HepG2 (cell line): ENCODE results near the gene RSPH9. TPM values are rescaled to one million over a fixed set of nuclear protein-coding genes. Genes with fewer than 3 reads are reported as not detected.

Experiments used
- ATAC-seq: fragments of 200-7000 bp; cut with Tn5 transposase; 3 replicates; pipeline ENCODE4 v1.9.1; 2020; ENCODE audit warnings: mild to moderate bottlenecking, moderate library complexity
- BruUV-seq: library from RNA; stranded (reverse); fragments of 400-500 nt; replicated peaks from 2 replicates; lab custom pipeline; 2021; lab: Mats Ljungman, UMichigan
- CTCF ChIA-PET: fragments of 300-600 bp; formaldehyde crosslinking; extraction: SDS; loops from one replicate; lab custom pipeline; 2021; ENCODE audit warnings: low total read pairs, inconsistent platforms, low intra/inter-chr PET ratio; lab: Yijun Ruan, JAX
- POLR2A ChIA-PET: fragments of 350-600 bp; sonication (Branson Sonifier 250); formaldehyde crosslinking; loops from one replicate; lab custom pipeline; 2020; ENCODE audit warnings: antibody characterized with exemption, inconsistent platforms; lab: Yijun Ruan, JAX
- DNase-seq: peaks from one replicate; pipeline ENCODE4 v3.0.0-alpha.2; 2015; ENCODE audit warnings: low spot score
- FAIRE-seq: peaks from 3 replicates; lab custom pipeline; 2011; peaks lifted over from hg19 to GRCh38; lab: Jason Lieb, UNC
- H2AFZ ChIP-seq: one replicate; pipeline ENCODE4 v1.6.1; 2011; ENCODE audit warnings: low read length, inconsistent platforms
- H3K27ac ChIP-seq: fragments of 300-600 bp; 3 replicates; pipeline ENCODE4 v1.8.0; 2011; ENCODE audit warnings: mixed run types, mild to moderate bottlenecking, mixed read lengths, low read length, inconsistent platforms; ENCODE audit not compliant: insufficient read depth; ENCODE audit errors: extremely low read length
- H3K27me3 ChIP-seq, 2 experiments: fragments of 200-600 bp in 1 of 2; 2 replicates in 1 of 2; 3 replicates in 1 of 2; pipeline versions ENCODE4 v1.6.0 to v1.8.0; 2011; ENCODE audit warnings: low read length in 2 of 2, mild to moderate bottlenecking in 2 of 2, moderate library complexity in 2 of 2, inconsistent platforms in 1 of 2; ENCODE audit not compliant: insufficient read depth in 2 of 2, control insufficient read depth in 1 of 2
- H3K36me3 ChIP-seq, 2 experiments: fragments of 200-600 bp in 1 of 2; replicated peaks in 1 of 2; 2 replicates in 1 of 2; 3 replicates in 1 of 2; pipeline versions ENCODE4 v1.5.1 to v1.8.0; 2011; ENCODE audit warnings: low read length in 2 of 2, inconsistent platforms in 1 of 2; ENCODE audit not compliant: insufficient read depth in 2 of 2, control insufficient read depth in 1 of 2
- H3K4me1 ChIP-seq: 2 replicates; pipeline ENCODE4 v1.5.1; 2012; ENCODE audit warnings: low read length, inconsistent platforms; ENCODE audit not compliant: insufficient read depth
- H3K4me2 ChIP-seq: 2 replicates; pipeline ENCODE4 v1.6.0; 2011; ENCODE audit warnings: low read depth, low read length, inconsistent platforms
- H3K4me3 ChIP-seq, 3 experiments: fragments of 200-600 bp in 1 of 3; sonication (generic), shearing (Covaris generic) in 1 of 3; replicated peaks in 1 of 3; 2 replicates each; pipeline ENCODE4 v1.5.1; 2011 to 2016; ENCODE audit warnings: low read length in 3 of 3, inconsistent platforms in 2 of 3, low read depth in 2 of 3, mild to moderate bottlenecking in 2 of 3, control low read depth in 1 of 3, mixed read lengths in 1 of 3; ENCODE audit not compliant: insufficient read depth in 1 of 3
- H3K79me2 ChIP-seq: one replicate; pipeline ENCODE4 v1.6.1; 2011; ENCODE audit warnings: low read length, inconsistent platforms; ENCODE audit not compliant: insufficient read depth
- H3K9ac ChIP-seq: 2 replicates; pipeline ENCODE4 v1.6.0; 2011; ENCODE audit warnings: mild to moderate bottlenecking, low read depth, low read length, inconsistent platforms; ENCODE audit not compliant: insufficient read depth
- H3K9me3 ChIP-seq: 2 replicates; pipeline ENCODE4 v1.5.1; 2012; ENCODE audit warnings: mild to moderate bottlenecking, low read length
- H4K20me1 ChIP-seq: 2 replicates; pipeline ENCODE4 v1.6.0; 2011; ENCODE audit warnings: inconsistent platforms, mild to moderate bottlenecking, low read length, moderate library complexity; ENCODE audit not compliant: insufficient read depth
- BHLHE40 ChIP-seq: IDR thresholded peaks from 2 replicates; pipeline ENCODE4 v1.6.1; 2011; ENCODE audit warnings: low read length, improper control_type of control experiment
- DR1 ChIP-seq: sonication (generic); formaldehyde crosslinking; IDR thresholded peaks from 2 replicates; pipeline ENCODE4 v1.8.0; 2021; ENCODE audit warnings: mild to moderate bottlenecking, missing genetic modification reagents, inconsistent platforms
- GTF3A ChIP-seq: sonication (generic); formaldehyde crosslinking; conservative IDR thresholded peaks from 2 replicates; pipeline ENCODE4 v1.4.0; 2020; ENCODE audit warnings: mild to moderate bottlenecking, missing genetic modification reagents
- MTF1 ChIP-seq: sonication (generic); formaldehyde crosslinking; IDR thresholded peaks from 2 replicates; pipeline ENCODE4 v1.5.0; 2020; ENCODE audit warnings: missing genetic modification reagents
- PHF20 ChIP-seq: sonication (generic); formaldehyde crosslinking; IDR thresholded peaks from 2 replicates; pipeline ENCODE4 v1.5.0; 2020; ENCODE audit warnings: mild to moderate bottlenecking, missing genetic modification reagents
- RBM39 ChIP-seq: fragments of 200-400 bp; formaldehyde crosslinking; IDR thresholded peaks from one replicate; pipeline ENCODE4 v1.6.1; 2018; ENCODE audit warnings: antibody characterized with exemption, mild to moderate bottlenecking, low read depth, low read length; ENCODE audit not compliant: poor library complexity, severe bottlenecking
- SRF ChIP-seq: IDR thresholded peaks from 2 replicates; pipeline ENCODE4 v1.6.1; 2011; ENCODE audit warnings: mild to moderate bottlenecking, low read depth, low read length, moderate library complexity
- ZFY ChIP-seq: sonication (generic); formaldehyde crosslinking; IDR thresholded peaks from 2 replicates; pipeline ENCODE4 v1.4.0; 2020; ENCODE audit warnings: missing genetic modification reagents
- ZNF501 ChIP-seq: sonication (generic); formaldehyde crosslinking; IDR thresholded peaks from 2 replicates; pipeline ENCODE4 v1.5.1; 2020; ENCODE audit warnings: mild to moderate bottlenecking, moderate library complexity, missing genetic modification reagents
- ZNF569 ChIP-seq: sonication (generic); formaldehyde crosslinking; IDR thresholded peaks from 2 replicates; pipeline ENCODE4 v1.5.0; 2020; ENCODE audit warnings: mild to moderate bottlenecking, missing genetic modification reagents, moderate library complexity, borderline replicate concordance
- ZNF577 ChIP-seq: sonication (generic); formaldehyde crosslinking; IDR thresholded peaks from 2 replicates; pipeline ENCODE4 v1.4.0; 2020; ENCODE audit warnings: mild to moderate bottlenecking, low read depth, missing genetic modification reagents, borderline replicate concordance
- WGBS: methylation state at CpG from one replicate; pipeline ENCODE4 v1.1.6; 2017; ENCODE audit warnings: low lambda C conversion rate; 5-methylcytosine and 5-hydroxymethylcytosine counted together
- in situ Hi-C: cut with HindIII; loops from 2 replicates; pipeline ENCODE4 v1.10.0; 2017; ENCODE audit warnings: low pct_unique_long_range_greater_than_20kb; ENCODE audit not compliant: extremely low pct_ligation_motif_present
- intact Hi-C: fragments of 100-400 bp; cut with micrococcal nuclease; formaldehyde crosslinking; loops from one replicate; pipeline ENCODE4 v1.10.0; 2022; ENCODE audit not compliant: unreplicated experiment
- polyA plus RNA-seq, 8 experiments: library from polyadenylated mRNA; depleted of rRNA in 3 of 8; stranded (reverse) in 7 of 8; unstranded in 1 of 8; fragments of >200 nt; fragmentation: Illumina TruSeq in 4 of 8; extraction: Trizol in 4 of 8; gene quantifications; 2 replicates each; pipeline versions ENCODE4 v1.2.1 to v1.2.3, GENCODE V29; 2011 to 2016; ENCODE audit warnings: low read depth in 4 of 8, missing spikeins in 1 of 8, mixed read lengths in 1 of 8; ENCODE audit not compliant: insufficient read depth in 1 of 8
- total RNA-seq, 5 experiments: library from RNA; depleted of rRNA; stranded (reverse); fragments of >200 nt; fragmentation: Illumina TruSeq; extraction: Trizol; gene quantifications; 2 replicates each; pipeline ENCODE4 v1.2.3, GENCODE V29; 2016; ENCODE audit warnings: low read depth in 1 of 5
- TF ChIP-seq, protein P1 (sequence below): sonication (generic); formaldehyde crosslinking; IDR thresholded peaks from 2 replicates; pipeline ENCODE4 v1.5.0; 2020; ENCODE audit warnings: mild to moderate bottlenecking, missing genetic modification reagents

RSPH9 gene
- total and polyA plus RNA-seq, 2 of the 13 experiments (the other 11 are each of a cell fraction or from before 2014, with no cell fraction given), result 0.04 TPM; not detected in 1

DNA sequence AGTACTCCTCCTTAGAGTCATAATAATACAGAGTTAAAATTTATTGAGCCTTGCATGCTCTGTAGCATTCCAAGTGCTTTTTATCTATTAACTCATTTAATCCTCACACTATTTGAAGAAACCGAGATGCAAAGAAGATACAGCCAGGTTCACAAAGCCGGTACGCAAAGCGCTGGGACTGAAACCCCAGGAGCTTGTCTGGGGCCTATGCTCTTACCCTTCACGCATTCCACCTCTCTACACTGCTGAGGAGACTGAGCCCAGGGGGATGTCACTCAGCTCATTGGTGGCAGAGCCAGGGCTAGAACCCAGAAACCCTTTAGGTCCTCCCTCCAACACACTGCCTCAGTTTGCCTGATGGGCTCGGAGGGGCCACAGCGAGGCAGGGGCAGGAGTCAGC lies 62.4 kb downstream of the RSPH9 start:
- no TSS peak for BruUV-seq
- Histone ChIP-seq H3K9ac (no peak overlapping the region), H3K79me2 (no peaks in the 10 kb centered on the region), H3K36me3 (no peaks in the 10 kb centered on the region), H2AFZ (no peak overlapping the region)
- WGBS, result 45% methylated on average over 7 of the region's 7 CpGs
- TF ChIP-seq PHF20, result 0 out of 2 replicates have a peak, but pooled peaks have one; percentile 3
- TF ChIP-seq GTF3A (CRISPR knock-in tag), result no peak
- TF ChIP-seq, all 625 proteins: peak for 1
- H3K27ac ChIP-seq, result no peak overlapping the region
- ChIA-PET POLR2A (no interaction called here), CTCF (no interaction called here)
- H3K9me3 ChIP-seq, result no peaks in the 10 kb centered on the region
- no peaks in the 10 kb centered on the region for H4K20me1 ChIP-seq
- no peak overlapping the region for H3K4me3 ChIP-seq
- FAIRE-seq (no peak), DNase-seq (no peak), ATAC-seq (no peak)
- H3K4me1 ChIP-seq, result peaks cover 85% of the 10 kb centered on the region
- intact Hi-C loops, result no loop called here
- no peak overlapping the region for H3K4me2 ChIP-seq
- in situ Hi-C loops, result no loop called here
- H3K27me3 ChIP-seq, result peaks cover 0 to 11% of the 10 kb centered on the region in 2 experiments; a peak in 3 of 5 replicates

DNA sequence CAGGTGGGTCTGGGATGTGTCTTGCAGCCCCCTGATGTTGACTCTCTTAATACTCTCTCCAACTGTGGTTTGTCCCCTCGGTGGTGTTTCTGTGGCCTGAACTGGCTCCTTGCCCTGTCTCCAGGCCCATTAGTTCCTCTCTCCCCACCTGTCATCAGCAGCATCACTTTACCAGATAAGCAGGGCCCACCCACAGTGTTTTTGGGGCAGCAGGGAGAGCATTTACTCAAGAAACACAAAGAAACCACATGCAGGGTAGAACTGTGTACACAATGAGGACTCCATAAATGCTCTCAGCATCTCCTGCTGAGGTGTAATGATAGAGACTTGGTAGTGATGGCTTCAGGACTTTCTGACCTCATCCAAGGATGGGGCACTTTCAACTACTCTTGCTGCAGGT lies 62.9 kb downstream of the RSPH9 start:
- CTCF ChIA-PET, result no interaction called here
- no peak for ATAC-seq
- Histone ChIP-seq H3K79me2 (no peaks in the 10 kb centered on the region), H3K27ac (no peak overlapping the region), H2AFZ (no peak overlapping the region), H4K20me1 (no peaks in the 10 kb centered on the region), H3K27me3 (peaks cover 0 to 9% of the 10 kb centered on the region in 2 experiments; a peak in 4 of 5 replicates), H3K4me2 (no peak overlapping the region), H3K36me3 (no peaks in the 10 kb centered on the region), H3K9me3 (no peaks in the 10 kb centered on the region), H3K4me1 (peaks cover 80% of the 10 kb centered on the region)
- DNase-seq, result no peak
- in situ Hi-C loops (no loop called here), intact Hi-C loops (no loop called here)
- TF ChIP-seq MTF1 (CRISPR knock-in tag) (no peak), DR1 (CRISPR knock-in tag) (no peak), ZNF577 (CRISPR knock-in tag) (no peak), RBM39 (no peak), SRF (no peak), ZFY (CRISPR knock-in tag) (no peak), ZNF501 (CRISPR knock-in tag) (no peak), ZNF569 (CRISPR knock-in tag) (no peak), BHLHE40 (no peak)
- TF ChIP-seq, protein P1, sequence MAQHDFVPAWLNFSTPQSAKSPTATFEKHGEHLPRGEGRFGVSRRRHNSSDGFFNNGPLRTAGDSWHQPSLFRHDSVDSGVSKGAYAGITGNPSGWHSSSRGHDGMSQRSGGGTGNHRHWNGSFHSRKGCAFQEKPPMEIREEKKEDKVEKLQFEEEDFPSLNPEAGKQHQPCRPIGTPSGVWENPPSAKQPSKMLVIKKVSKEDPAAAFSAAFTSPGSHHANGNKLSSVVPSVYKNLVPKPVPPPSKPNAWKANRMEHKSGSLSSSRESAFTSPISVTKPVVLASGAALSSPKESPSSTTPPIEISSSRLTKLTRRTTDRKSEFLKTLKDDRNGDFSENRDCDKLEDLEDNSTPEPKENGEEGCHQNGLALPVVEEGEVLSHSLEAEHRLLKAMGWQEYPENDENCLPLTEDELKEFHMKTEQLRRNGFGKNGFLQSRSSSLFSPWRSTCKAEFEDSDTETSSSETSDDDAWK (CRISPR knock-in tag), result no peak
- TF ChIP-seq, all 625 proteins: peak for 0
- WGBS, result 0% methylated on average over 1 of the region's 1 CpG
- POLR2A ChIA-PET, result no interaction called here
- Histone ChIP-seq H3K9ac (no peak overlapping the region), H3K4me3 (no peak overlapping the region)
- FAIRE-seq, result no peak
- no TSS peak for BruUV-seq
